Endometrium (tissue), 2 donors: Measurements from ENCODE around the gene ATP11A.

Experiments
- FAIRE-seq: peaks from 2 replicates; lab custom pipeline; 2012; peaks lifted over from hg19 to GRCh38; lab: Jason Lieb, UNC
- donor health status: control.
- donor health status: control.

ATP11A gene

DNA sequence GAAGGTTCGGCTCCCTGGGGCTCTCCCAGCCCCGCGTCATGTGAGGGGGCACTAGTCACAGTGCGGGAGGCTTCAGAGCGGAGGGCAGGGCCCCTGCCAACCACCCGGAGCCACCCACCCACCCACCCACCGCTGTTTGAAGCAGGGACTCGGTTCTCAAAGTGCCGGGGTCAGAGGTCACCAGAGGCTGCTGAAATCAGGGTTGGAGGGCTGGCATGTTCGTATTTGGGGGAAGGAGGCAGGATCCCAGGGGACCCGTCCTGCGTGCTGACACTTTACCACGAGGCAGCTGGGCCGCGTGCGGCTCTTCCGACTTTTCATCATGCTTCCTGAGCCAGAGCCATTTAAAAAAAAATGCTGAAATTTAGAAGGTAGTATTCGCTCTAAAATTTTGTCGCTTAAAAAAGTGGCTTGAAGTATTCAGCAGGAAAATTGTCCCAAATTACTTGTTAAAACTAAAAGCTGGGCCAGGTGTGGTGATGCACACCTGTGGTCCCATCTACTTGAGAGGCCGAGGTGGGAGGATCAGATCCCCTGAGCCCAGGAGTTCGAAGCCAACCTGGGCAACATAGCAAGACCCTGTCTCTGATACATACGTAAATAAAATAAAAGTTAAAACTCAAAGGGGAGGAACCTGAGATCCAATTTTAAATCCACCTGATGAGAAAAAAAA lies 21.2 kb downstream of the ATP11A start:
- no peak for FAIRE-seq

DNA sequence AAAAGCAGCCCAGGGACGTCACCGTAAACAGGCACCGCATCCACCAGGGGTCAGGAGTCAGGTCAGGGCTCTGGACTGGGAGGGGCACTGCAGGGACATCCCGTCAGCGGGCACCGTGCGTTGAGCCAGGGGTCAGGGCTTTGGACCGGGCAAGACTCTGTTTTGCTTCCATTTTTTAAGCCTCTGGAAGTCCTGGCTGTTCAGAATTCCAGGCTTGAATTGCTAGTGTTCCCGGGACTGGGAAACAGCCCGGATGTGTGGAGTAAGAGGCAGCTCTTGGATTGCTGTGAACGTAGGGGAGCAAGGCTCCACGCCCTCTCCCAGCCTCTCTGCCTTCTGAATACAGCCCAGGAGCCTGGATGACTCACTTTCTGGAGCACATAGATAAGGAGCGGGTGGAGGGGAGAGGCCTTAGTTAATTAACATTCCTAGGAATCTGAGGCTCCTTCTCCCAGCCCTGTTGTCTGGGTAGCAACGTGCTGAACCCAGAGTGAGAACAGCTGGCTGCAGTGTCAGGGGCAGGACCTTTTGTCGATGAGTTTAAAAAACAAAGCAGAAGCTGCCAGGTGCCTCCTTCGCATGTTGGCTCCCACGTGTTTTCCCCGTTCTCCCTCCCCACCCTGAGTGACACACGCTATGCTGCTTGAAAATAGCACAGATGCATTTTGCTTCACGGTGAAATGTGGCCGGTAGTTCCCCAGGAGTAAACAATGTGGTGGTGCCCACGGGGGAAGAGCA lies 21.9 kb downstream of the ATP11A start:
- peak; percentile 94 for FAIRE-seq

DNA sequence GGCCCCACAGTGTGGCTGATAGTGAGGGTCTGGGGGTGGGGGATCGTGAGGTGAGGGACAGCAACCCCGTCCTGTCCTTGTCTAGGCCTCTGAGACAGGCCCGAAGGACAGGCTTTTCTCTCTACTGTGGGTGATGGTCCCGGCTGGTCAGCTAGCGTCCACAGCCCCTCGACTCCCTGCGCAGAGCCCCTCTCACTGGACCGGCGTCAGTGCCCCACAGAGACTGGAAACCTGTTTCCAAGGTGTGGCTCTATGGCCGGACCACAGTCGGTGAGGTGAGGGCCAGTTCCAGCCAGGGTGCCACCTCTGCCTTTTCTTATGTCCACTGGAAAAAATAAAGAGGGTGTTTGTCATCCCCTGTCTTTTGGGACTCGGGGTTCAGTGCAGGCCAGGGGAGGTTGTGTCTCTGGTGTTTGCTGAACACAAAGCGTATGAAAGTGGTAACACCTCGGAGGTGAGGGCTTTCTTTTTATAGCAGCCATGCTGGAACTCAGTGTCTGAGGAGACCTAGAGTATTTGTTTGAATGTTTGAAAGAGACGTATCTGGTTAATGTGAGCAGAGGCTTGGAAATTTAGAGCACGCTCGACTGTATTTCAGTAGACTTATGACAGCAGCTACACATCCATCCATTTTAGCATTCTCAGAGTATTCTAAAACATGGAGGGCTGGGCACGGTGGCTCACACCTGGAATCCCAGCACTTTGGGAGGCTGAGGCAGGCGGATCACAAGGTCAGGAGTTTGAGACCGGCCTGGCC lies 22.8 kb downstream of the ATP11A start:
- FAIRE-seq, result no peak

DNA sequence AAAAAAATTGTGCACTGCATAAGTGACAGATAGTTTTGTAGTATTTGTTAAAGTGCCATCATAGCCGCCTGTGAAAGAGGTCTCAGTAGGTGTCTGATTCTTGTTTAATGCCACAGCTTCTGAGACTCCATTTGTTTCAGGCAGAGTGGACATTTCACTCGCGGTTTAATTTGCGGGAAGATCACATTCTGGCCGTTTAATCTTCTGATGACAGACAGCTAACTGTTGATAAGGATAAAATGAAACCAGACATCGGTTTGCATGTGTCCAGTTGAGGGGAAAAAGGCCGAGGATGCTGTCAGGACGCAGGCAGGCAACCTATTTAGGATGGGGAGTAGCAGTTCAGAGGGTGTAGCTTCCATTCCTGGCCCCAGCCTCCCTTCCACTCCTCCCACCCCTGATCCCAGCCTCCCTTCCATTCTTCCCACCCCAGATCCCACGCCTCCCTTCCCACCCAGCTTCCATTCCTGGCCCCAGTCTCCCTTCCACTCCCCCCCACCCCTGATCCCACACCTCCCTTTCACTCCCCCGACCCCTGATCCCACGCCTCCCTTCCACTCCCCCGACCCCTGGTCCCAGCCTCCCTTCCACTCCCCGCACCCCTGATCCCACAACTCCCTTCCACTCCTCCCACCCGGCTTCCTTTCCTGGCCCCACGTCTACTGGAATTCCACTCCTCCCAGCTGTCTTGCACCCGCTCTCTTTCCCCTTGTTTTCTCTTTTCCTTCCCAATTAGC lies 23.8 kb downstream of the ATP11A start:
- no peak for FAIRE-seq

DNA sequence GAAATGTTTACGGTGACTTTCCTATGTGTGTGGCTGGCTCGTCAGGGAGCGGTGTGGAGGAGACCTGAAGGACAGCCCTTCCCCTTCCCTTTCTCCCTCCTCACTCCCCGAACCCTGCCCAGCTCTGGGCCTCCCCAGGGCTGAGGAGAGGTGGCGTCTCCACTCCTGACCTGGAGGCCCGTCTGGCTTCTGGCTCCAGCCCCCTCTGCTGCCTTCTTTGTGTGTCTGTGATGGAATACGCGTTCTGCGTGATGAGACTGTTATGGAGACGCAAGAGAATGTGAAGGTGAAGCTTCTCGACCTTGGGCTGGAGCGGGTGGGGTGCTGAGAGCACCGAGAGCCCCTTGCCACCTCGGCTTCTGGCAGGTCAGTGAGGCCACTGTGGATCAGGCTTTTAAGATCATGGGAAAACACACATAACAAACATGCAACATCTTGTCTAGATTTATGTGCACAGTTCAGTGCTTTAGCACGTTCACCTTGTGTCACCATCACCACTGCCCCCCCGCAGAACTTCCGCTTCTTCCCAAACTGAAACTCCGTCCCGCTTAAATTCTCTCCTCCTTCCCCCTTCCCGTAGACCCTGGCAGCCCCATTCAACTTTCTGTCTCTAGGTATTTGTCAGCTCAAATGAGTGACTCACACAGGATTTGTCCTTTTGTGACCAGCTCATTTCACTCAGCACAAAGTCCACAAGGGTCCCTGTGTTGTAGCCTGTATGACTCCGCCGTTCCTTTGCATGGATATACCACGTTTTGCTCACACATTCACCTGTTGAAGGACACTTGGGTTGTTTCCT lies 24.7 kb downstream of the ATP11A start:
- no peak for FAIRE-seq

DNA sequence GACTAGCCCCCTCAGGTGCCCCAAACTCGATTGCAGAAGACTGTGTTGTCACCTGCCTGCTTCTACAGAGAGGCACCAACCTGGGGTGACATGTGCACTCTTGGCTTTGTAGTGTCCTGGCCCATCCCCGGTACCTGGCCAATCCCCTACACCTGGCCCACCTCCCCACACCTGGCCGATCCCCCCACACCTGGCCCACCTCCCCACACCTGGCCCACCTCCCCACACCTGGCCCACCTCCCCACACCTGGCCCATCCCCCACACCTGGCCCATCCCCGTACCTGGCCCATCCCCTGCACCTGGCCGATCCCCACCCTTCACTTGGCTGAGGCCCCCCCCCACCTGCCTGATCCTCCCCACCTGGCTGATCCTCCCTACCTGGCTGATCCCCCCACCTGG lies 25.4 kb downstream of the ATP11A start:
- FAIRE-seq, result no peak

DNA sequence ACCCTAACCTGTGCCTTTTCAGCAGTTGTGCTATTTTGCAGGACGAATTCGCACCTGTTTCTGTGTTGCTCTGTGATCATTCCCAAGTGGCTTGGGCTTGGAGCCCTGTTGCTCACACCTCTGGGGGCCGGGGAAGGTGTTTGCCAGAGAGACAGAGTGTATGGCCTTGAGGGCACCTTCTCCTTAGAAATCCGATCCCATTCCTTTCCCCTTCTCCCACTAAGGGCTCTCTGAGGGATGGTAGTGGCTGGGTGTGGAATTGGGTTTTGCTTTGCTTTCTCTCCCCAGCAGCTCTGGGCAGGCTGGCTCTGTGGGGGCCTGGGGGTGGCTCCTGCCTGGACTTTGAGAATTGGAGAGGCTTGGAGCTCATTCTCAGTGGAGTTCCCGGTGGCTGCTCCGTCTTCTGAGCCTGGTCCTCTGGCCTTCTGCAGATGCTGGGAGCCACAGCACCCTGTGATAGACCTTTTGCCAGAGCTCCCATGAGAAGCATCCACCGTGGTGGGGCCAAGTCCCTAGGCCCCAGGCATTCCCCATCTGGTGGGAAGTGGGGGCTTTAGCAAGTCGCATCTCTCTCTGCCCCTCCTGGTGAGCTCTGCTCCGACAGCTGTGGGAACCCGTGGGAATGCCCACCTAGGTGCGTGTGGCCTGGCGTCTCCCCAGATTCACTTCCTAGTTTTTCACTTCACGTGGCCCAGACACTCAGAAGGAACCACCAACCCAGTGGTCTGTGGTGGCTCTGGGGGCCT lies 26.1 kb downstream of the ATP11A start:
- no peak for FAIRE-seq

DNA sequence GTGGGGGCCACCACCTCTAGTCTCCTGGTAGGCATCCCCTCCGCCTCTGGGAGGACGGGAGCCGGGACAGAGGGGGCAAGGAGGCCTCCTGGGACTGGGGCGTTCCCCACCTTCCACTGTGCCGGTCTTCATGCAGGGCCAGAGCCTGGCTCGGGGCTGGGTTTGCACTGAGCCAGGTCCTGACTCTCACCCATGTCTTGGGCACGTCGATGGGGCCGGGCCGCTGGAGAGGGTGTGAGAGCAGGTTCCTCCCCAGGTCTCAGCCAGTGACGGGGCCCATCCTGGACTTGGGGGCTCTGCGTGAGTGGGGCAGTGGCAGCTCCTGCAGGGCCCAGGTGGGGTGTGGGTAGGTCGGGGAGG lies 26.6 kb downstream of the ATP11A start:
- FAIRE-seq, result no peak

DNA sequence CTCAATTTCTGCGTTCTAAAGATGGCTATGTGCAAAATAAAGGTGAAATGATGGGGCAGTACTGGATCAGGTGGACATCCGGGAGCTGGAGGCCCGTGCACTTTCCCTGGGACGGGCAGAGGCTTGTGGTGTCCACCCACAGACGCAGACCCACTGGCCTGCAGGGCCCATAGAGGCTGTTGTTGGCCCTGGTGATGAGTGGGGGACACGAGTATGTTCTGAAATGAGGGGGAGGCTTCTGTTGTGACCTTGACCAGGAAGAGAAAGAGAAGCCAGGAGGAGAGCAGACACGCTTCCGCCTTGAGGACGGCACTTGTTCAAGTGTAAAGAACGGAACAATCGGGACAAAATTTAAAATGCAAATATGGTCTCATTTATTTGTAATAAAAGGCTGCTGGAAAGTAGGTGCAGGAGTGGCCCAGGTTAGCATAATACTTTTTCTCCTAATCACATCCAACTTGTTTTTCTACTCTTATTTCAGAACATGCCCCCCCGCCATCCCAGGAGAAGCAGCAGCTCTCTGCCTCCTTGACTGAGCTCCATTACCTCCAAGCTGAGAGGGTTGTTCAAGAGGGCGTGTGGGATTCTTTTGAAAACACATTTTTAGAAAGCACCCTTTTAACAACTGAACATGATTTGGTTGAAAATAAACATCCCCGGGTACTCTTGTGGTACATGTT lies 27.1 kb downstream of the ATP11A start:
- no peak for FAIRE-seq

DNA sequence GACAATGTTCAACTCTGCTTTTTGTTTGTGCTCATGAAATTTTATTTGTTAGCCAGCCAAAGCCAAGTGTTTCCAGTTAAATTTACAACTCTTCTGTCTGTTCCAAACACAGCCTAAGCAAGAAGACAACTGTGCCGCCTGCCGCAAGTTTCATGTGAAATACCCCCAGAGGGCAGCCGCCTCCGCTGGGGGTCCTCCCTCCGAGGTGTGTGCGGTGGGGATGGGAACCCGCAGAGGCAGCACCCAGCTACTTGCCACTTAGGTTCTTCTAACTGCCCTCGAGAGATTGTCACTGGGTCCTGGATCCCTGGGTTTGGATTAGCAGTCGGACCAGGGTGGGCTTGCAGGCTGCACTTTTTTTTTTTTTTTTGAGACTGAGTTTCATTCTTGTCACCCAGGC lies 28.5 kb downstream of the ATP11A start:
- no peak for FAIRE-seq

DNA sequence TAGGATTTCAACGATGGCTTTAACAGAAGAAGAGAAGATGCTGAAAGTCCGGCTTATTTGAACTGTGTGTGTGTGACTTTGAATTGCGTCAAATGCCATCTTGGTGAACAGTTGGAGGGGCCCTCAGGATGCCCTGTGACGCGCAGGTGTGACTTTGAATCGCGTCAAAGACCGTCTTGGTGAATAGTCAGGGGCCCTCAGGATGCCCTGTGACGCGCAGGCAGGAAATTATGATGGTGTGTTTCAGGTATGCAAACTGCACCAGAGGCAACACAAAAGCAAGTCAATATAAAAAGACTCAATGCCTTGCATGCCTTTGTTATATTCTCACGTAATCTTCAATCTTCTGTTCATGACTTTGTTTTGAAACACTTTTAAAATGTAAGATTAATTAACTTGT lies 29.2 kb downstream of the ATP11A start:
- no peak for FAIRE-seq

DNA sequence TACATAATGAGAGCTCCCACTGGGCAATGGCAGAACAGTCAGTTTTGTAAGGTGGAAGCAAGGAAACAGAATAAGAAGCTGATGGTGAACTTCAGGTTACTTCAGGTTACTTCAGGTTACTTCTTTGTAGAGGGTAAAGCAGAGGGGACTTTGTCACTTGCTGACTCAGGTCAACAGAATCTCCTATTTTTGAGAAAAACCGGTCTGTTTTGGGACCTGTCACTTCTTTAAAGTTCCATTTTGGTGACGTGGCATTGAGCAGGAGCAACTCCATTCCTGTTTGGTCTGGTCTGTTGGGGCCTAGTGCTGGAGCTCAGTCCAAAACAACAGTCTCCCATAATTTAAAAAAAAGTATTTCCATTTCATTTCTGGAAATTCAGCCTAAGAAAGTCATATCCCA lies 29.7 kb downstream of the ATP11A start:
- FAIRE-seq, result no peak

DNA sequence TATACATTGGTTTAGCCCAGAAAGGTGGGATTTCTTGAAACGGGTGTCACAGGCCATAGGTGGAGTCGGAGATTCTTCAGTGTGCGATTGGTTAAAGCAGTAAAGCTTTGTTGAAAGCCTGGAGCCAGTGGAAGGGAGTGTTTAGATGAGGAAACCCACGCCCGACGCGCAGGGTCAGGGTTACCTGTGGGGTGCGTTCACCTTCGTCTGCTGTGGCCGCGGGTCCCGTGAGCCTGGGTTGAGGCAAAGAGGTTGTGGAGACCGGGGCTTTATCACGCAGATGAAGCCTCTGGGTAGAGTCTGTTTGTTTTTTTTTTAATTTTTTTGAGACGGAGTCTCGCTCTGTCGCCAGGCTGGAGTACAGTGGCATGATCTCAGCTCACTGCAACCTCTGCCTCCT lies 30.4 kb downstream of the ATP11A start:
- no peak for FAIRE-seq

DNA sequence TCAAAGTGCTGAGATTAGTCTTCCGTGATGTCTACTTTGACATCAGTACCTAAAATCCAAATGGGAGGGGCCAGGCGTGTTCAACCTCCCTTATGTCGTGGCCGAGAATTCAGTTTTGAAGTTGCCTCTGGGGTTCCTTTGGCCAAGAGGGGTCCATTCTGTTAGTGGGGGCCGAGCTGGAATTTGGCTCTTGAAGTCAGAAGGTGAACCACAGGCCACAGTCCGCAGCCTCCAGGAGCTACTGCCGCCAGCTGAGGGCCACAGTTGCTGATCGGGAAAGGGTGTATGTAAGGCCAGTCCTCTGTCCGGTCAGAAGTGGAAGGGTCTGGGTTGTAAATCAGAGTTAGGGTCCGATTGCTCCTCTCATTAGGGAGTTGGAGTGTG lies 31.0 kb downstream of the ATP11A start:
- FAIRE-seq, result no peak

DNA sequence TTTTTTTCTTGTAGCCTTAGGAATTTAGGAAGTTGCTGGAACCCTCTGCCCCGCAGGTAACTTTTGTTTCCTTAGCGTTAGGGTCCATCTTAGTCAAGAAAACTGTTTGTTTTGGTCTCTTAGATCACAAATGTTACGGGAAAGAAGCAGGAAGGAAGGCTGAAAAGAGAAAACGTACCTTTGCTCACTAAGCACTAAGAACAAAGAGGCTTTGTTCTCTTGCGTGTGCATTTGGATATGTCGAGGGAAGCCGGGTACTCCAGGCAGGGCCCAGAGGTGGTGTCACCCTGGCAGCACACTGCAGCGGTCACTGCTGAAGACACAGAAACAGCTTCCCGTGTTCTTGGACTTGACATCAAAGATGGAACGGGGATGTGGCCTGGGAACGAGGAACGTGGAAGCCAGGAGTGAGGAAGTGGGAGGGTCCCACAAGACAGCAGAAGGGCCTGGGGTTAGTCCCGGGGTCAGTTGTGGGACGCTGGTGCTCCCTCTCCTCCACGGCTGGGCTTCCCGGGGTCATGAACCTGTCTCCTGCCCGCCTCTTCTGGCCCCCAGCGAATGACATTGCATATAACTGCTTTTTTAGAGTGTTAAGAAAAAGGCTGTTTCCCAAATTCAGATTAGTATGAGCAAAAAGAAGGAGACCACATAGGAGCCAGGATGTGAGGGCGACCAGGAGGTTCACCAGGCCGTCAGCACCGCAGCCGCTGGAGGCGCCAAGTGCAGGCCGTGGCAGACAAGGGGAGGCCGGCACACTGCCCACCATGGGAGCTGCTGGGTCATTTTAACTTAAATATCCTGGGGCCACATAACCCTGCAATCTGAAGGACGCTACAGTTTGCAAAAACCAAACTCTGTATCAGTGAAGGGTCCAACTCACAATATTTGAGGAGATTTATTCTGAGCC lies 31.6 kb downstream of the ATP11A start:
- FAIRE-seq, result no peak

DNA sequence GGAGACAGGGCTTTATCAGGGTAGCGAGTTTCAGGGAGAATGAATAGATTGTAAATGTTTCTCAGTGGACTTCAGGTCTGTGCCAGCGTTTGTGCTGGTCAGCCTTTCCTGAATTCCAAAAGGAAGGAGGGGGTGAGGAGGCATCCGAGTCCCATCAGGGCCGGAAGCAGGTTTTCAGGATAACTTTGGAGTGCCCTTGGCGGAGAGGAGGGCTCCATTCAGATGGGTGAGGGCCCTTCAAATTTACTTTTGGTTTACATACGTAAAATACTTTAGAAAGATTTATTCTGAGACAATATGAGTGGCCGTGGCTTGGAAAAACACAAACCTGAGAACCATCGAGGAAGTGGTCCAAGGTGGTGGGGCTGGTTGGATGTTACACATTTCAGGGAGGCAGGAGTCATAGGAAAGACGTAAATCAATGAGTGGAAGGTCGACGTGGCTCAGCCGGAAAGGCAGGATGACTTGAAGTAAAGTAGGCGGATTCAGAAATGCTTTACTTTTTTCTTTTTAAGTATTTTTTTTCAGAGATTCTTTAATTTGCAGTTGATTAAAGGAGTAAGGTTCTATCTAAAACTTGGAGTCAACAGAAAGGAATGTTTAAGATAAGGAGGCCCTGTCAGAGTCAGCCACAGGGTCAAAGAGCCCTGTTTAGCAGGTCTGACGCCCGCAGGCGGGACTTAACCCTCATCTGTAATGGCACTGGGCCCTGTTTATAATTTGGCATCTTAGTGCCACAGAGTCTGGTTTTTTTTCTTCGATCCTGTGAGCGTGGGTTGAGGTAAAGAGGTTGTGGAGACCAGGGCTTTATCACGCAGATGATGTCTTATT lies 32.8 kb downstream of the ATP11A start:
- FAIRE-seq, result peak; percentile 62

DNA sequence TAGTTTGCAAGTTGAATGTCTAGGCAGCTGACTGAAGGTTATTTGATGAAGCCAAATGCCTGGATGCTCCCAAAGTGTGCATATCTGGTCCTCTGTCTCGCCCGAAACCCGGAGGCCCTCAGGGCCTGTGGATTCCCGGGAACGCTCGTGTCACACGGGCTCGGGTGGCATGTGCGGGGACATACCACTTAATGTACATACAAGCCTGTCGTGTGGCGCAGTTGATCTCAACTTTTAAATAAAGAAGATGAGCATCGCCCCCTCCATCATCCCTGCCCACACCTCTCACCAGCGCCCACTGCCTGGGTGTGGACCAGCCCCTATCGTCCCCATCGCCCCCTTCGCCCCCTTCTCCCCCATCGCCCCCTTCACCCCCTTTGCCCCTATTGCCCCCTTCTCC lies 33.9 kb downstream of the ATP11A start:
- no peak for FAIRE-seq

DNA sequence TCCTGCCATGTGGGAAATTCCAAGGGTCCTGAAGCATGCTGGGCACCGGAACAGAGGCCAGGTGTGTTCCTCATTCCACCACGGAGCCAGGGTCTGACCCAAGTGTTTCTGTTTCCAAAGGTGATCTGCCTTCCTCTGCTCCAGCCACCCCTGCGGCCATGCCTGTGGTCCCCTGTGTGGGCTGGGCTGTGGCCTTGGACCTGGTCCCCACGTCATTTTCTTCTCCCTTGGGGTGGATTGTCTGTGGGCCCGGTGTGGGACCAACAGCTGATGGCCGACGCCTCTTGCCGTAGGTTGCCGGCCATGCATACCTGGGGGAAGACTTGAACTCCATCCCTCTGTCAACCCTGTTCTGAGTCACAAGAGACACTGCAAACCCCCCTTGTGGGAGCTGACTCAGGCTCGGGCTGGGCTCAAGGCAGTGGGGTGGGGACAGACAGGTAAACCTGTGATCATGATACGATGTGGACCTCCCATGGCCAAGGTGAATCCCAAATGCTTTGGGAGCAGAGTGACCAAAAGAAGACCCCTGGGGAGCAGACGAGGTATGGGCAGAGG lies 35.0 kb downstream of the ATP11A start:
- FAIRE-seq, result no peak
